Fibroblast of skin of left quadriceps (primary cell): ENCODE measurements around the gene SURF2.
"Not testable (repeated sequence)": the region's sequence is repeated elsewhere in the genome, so short reads cannot be mapped to it uniquely, and the experiment has no call there.

Experiments
- DNase-seq, 2 experiments: peaks; one replicate each; pipeline ENCODE4 v3.0.0-alpha.2; 2013; ENCODE audit warnings: low read depth in 2 of 2

Gene SURF2

DNA sequence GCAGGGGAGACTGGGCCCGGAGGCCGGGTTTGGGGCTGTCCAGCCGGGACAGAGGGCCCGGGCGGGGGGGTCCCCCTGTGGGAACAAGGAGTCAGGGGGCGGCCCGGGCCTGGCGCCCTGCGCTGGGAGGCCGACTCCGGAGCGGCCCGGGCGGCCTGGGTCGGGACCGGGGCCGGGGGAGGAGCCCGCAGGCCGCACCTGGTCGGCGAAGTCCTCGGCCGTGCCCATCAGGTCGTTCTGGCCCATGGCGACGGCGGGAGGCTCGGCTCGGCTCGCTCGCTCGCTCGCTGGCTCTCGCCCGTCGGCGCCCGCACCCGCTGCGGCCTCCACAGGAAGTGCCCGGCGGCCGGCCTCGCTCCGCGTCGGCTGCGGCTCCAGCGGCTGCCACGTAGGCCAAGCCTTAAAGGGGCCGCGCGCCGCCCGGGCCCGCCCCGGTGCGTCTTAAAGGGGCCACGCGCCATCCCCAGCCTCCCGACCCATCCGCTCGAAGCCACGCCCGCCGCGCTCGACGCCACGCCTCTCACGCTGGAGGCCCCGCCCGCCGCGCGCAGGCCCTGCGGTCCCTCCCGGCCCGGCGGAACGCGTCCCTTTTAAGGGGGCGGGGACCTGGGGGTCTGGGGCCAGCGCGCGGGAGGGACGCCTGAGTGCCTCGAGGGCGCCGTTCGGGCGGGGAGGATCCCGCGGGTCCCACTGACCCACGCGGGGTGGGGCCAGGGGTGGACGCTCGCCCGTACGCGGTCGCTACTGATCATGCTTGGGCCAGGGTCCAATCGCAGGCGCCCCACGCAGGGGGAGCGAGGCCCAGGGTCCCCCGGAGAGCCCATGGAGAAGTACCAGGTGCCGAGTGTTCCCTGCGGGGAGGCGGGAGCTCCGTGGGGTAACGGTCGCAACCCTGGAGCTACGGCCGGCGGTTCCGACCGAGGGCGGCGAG is 19.6 kb downstream of the SURF2 start, which contains the start of the genes STKLD1 and SURF4:
TSS of gene STKLD1 (plus strand) at position 643 of the 931 bp plus-strand sequence. CDS start at position 751, 108 bp downstream.
TSS of gene SURF4 (minus strand) at position 337 of the 931 bp plus-strand sequence. CDS start at position 246, 91 bp downstream.
- peak; percentile 93 to 94 for DNase-seq

DNA sequence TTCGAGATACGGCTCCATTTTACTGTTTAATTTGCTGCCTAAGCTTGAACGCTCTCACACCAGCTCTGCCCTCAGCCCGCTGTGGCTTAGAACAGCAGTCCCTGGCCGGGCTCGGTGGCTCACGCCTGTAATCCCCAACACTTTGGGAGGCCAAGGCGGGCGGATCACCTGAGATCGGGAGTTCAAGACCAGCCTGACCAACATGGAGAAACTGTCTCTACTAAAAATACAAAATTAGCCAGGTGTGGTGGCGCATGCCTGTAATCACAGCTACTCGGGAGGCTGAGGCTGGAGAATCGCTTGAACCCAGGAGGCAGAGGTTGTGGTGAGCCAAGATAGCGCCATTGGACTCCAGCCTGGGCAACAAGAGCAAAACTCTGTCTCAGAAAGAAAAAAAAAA is 20.9 kb downstream of the SURF2 start:
- not testable (repeated sequence) for DNase-seq

DNA sequence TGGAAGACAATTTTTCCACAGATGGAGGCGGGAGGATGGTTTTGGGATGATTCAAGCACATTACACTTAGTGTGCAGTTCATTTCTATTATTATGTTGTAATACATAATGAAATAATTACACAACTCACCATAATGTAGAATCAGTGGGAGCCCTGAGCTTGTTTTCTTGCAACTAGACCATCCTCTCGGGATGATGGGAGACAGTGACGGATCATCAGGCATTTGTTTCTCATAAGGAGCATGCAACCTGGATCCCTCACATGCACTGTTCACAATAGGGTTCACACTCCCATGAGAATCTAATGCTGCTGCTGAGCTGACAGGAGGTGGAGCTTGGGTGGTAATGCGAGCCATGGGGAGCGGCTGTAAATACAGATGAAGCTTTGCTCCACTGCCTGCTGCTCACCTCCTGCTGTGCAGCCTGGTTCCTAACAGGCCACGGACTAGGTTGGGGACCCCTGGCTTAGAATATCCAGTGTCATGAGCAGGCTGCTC is 21.4 kb downstream of the SURF2 start:
- peak; percentile 60 to 62 for DNase-seq

DNA sequence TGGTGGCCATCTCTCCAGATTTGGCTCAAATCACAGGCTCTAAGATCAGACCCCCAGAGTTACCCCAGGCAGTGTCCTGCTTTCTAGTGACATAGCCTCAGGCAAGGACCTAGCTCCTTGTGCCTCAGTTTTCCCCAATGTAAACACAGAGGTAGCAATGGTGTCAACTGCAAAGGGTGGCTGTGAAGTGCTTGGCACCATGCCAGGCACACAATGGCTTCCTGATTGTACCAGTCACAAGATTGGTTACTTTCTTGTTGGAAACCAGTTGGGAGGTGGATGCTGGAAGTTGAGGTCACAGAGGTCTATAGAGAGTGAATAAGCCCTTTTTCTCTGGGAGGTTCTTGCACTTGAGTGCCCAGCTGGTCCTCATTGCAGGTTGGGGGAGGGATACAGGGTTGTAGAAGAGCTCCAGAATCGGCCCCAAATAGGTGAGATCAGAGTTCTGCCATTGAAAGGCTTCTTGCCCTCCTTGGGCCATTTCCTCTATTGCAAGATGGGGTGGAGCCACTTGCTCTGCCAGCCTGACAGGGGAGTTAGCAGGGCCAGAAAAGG is 22.1 kb downstream of the SURF2 start:
- DNase-seq, result no peak

DNA sequence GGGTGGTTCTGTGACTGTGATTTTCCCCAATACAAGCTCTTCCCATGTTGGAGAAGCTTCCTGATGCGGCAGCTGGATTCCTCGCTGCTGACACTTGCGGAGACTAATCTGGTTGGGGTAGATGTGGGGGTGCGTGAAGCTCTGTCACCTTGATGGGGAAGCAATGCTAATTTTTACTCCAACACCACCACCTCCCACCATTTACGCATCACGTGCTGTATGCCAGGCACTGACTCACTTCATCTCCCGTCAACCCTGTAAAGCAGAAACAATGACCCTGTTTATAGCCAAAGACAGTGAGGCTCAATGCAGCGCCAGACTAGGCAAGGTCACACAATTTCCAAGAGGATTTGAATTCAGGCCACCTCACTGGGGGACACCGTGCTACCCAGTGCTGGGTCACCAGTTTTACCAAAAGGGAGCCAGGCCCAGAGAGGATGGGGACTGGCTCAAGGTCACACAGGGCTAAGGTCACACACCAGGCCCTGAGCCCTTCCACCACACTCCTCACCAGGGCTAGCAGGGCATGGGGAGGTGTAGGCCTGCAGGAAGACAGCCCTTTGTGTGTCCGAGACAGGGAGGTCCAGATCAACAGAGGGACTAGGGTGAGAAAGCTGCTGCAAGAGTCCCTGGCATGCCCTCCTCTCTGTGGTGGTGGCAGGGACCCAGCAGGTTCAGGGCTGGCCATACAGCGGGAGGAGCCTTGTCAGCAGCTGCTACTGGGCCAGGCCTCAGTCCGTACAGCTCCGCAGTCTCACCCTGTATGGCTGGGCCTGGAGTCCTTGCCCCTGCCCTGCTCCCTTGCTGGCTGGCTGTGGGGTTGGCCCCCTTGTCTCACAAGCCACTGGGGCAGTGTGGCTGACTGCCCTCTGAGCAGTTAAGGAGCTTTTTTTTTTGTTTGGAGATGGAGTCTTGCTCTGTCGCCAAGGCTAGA is 23.1 kb downstream of the SURF2 start:
- no peak for DNase-seq

DNA sequence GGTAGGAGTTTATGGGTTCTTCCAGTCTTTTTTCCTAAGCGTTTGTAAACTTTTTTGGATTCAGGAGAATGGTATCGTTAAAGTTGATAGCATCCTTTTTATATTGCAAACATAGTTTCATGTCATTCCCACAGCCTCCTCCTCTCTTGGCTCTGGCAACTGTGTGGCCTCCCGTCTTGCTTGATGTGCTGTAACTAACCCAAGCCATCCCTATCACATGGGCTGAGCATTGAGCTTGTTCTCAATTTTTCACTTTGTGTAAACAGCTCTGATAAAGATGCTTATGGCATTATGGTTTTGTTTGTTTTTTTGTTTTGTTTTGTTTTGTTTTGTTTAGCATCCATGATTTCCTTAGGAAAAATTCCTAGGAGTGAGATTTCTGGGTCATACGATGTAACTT is 24.4 kb downstream of the SURF2 start:
- no peak for DNase-seq

DNA sequence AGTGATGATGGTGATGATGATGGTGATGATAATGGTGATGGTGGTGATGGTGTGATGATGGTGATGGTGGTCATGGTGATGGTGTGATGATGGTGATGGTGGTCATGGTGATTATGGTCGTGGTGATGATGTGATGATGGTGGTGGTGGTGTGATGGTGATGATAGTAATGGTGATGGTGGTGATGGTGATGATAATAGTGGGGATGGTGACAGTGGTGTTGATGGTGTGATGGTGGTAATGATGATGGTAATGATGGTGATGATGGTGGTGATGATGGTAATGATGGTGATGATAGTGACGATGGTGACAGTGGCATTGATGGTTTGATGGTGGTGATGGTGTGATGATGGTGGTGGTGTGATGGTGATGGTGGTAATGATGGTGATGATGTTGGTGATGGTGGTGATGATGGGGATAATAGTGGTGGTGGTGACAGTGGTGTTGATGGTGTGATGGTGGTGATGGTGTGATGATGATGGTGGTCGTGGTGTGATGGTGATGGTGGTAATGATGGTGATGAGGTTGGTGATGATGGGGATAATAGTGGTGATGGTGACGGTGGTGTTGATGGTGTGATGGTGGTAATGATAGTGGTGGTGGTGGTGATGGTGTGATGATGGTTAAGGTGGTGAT is 26.3 kb downstream of the SURF2 start:
- DNase-seq, result no peak

DNA sequence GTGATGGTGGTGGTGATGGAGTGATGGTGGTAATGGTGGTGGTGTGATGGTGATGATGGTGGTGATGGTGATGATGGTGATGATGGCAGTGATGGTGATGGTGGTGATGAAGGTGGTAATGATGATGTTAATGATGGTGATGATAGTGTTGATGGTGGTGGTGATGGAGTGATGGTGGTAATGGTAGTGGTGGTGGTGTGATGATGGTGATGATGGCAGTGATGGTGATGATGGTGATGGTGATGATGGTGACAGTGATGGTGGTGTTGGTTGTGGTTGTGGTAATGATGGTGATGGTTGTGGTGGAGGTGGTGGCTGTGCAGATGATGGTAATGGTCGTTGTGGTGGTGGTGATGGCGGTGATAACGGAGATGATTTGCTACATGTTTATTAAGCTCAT is 27.1 kb downstream of the SURF2 start:
- no peak for DNase-seq

DNA sequence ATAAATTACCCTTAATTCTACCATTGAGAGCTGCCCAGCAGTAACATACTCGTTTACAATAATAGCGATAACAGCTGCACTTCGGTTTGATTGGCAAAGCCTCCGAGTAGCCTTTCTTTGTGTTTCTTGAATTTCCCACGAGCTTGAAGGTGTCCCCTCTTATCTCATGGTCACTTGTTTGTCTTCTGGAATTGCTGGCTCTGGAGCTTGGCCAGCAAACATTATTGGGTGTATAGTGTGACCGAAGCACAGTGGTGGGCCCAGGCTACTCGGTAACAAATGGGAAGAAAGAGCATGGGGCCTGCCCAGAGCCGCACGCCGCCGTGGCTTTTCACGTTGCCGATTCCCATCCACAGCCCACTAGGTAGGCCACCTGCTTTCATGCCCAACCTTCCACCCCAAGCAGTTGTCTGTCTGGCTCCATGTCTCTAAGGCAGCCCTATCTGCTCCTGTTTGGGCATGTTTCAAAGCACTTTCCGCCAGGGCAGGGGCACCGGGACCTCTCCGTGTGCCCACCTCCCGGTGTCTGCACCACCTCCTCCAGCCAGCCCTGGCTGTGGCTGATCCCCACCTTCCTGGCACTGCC is 28.5 kb downstream of the SURF2 start:
- DNase-seq, result no peak

DNA sequence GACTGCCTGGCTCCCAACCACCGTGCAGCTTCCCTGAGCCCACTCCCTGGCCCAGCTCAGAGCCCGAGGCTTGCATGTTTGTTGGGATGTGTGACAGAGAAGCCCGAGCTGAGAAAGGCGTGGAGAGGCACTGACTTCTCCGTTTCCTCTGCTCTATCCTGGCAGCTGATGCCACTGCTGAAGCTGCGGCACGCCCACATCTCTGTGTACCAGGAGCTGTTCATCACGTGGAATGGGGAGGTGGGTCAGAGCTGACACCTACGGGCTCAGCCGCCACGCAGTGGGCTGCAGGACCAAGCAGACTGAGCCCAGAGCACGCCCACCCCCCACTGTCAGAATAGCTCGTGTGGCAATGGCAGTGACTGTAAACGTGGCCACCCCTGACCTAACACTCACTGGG is 29.1 kb downstream of the SURF2 start:
- DNase-seq, result no peak

DNA sequence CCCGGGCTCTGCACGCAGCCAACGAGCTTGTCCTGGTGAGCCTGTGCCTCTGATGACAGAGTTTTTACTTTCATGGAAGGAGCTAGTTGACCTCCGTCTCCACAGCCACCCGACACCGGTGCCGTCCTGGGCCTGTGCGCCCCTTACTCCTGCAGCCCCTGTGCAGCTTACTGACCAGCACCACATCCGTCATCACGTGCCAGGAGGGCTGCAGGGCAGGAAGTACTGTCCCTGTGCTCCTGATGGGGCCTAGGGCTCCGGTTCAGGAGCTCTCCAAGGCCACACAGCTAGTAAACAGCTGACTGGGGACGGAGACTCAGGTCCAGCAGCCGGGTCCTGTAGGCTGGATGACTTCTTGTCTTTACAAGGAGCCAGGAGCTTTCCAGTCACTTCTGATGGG is 30.0 kb downstream of the SURF2 start:
- DNase-seq, result no peak

DNA sequence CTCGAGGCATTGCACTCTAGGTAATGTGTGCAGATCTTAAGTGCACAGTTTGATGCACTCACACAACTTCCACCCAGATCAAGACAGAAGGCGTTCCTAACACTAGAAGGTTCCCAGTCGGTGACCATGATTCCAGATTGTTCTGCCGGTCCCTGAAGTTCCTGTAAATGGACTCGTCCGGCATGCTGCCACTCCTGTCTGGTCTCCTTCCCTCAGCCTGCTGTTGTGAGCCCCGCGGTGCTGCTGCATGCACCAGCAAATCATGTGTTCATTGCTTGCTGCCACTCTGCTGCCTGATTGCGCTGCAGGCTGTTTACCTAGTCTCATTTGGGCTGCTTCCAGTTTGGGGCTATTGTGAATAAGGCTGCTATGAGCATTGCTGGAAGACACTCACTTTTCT is 31.3 kb downstream of the SURF2 start:
- DNase-seq, result no peak

DNA sequence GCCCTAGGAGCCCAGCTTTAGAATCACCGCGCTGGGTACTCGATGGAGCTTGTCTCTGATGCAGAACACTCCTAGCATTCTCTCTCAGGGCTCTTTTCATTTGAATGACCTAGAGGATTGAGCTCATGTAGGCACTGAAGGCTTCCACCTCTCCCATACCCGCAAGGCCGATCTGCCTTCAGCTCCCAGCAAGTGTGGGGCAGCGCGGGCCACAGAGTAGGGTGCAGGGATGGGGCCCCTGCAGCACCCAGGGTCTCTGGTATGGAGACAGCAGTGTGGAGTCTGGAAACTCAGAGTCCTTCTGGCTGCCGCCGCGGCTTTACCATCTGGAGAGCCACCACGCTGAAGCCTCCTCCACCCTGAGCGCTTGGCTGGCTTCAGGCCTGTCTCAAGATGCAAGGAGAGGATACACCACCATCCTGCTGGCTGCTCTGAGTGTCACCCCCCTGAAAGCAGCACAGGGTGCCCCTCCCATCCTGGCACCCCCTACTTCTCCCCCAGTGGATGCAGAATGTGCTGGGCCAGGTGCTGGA is 32.7 kb downstream of the SURF2 start:
- DNase-seq, result no peak

DNA sequence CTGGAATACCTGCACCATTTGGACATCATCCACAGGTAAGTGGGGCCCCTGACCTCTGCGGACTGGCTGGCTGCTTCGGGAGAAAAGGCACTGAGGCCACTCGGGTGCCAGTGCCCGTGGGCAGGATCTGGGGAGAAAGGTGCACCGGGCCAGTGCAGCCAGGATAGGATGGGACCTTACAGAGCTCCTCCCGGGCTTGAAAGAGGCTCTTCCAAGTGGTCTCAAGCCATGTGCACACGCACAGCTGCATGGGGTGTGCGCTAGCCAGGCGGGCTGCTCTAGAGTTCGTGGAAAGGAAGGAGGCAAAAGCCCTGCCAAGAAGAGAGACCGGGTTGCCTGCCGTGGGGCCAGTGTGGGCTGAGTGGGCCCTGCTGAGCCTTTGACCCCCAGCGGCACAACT is 33.2 kb downstream of the SURF2 start:
- DNase-seq, result no peak

DNA sequence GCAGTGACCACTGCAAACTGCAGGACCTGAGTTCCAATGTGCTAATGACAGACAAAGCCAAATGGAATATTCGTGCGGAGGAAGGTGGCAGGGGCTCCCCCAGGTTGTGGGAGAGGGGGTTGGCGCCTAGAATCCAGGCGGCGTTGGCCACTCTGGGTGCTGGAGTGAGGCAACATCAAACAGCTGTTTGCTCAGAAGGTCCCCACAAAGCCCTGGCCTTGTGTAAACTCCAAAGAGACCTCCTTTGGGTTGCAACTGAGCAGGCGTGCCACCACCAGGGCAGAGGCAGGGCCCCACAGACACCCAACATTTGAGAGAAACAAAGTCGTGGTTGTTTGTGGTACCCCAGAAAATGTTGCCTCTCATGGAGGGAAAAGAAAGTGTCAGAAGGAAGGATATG is 34.4 kb downstream of the SURF2 start:
- no peak for DNase-seq

DNA sequence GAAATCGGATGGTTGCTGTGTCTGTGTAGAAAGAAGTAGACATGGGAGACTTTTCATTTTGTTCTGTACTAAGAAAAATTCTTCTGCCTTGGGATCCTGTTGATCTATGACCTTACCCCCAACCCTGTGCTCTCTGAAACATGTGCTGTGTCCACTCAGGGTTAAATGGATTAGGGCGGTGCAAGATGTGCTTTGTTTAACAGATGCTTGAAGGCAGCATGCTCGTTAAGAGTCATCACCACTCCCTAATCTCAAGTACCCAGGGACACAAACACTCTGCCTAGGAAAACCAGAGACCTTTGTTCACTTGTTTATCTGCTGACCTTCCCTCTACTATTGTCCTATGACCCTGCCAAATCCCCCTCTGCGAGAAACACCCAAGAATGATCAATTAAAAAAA is 35.1 kb downstream of the SURF2 start:
- DNase-seq, result not testable (repeated sequence)

DNA sequence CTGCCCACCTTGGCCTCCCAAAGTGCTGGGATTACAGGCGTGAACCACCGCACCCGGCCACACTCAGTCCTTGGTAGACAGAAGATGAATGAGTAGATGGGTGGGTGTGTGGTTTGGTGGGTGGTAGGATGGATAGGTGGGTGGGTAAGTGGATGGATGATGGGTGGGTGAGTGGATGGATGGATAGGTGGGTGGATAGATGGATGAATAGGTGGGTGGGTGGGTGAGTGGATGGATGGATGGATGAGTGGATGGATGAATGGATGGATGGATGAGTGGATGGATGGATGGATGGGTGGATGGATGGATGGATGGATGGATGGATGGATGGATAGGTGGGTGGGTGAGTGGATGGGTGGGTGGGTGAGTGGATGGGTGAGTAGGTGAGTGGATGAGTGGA is 36.0 kb downstream of the SURF2 start:
- DNase-seq, result not testable (repeated sequence)

DNA sequence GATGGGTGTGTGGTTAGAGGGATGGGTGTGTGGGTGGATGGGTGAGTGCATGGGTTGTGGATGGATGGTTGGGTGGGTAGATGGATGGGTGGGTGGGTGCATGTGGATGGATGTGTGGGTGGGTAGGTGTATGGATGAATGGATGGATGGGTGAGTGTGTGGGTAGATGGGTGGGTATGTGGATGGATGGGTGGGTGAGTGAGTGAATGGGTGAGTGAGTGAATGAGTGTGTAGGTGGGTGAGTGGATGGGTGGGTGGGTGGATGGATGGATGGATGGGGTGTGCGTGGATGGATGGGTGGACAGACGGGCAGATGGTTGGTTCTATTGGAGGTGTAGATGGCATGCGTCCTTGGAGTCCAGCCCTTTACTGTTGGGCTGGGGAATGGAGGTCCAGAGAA is 37.0 kb downstream of the SURF2 start:
- no peak for DNase-seq

DNA sequence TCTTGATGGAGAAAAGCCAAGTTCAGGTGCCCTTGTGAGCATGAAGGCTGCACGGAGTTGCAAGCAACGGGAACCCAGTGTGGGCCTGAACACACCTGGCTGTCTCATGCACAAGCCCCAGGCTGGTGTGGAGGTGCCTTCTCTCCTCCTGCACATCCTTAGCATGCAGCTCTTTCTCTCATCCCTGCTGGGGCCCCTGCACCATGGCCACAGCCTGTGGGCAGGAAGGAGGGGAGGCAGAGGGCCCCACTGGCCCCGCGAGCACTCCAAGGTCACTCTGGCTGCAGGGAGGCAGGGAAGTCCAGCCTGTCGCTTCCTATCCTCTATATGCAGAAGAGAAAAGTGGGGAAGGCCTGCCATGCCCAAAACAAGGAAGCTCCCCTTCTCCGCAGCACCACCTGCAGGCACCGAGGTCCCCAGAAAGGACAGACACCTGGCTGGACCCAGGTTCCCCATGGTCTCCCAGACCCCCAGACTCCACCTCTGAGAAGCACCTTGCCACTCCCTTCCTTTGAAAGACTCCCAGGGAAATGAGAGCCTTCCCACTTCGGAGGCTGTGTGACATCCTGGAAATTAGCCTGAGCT is 38.4 kb downstream of the SURF2 start:
- no peak for DNase-seq

DNA sequence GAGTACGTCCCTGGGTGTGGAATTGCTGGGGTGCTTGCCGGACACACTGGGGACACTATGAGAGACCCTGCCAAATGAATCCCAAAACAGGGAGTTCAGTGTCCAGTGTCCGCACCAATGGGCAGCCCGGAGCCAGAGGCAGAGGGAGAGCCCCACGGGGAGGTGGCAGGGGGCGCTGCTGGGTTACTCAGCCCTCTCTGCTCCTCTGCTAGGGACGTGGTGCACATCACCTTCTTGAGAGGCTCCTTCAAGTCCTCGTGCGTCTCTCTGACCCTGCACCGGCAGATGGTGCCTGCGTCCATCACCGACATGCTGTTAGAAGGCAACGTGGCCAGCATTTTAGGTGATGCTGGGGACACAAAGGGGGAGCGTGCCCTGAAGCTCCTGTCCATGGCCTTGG is 40.6 kb downstream of the SURF2 start:
- no peak for DNase-seq
